IMR-90 (cell line): ENCODE data around the gene RTCA. TPM values are rescaled to one million over a fixed set of nuclear protein-coding genes. Genes with fewer than 3 reads are reported as not detected.

Source experiments
- ATAC-seq: fragments of 200-7000 bp; cut with Tn5 transposase; 2 replicates; pipeline ENCODE4 v1.9.1; 2020; ENCODE audit warnings: low read depth, mild to moderate bottlenecking, moderate library complexity
- BruUV-seq: library from RNA; stranded (reverse); fragments of 400-500 nt; replicated peaks from 2 replicates; lab custom pipeline; 2021; lab: Mats Ljungman, UMichigan
- CTCF ChIA-PET: fragments of 300-600 bp; formaldehyde crosslinking; extraction: SDS; loops from one replicate; lab custom pipeline; 2021; ENCODE audit warnings: antibody characterized with exemption; lab: Yijun Ruan, JAX
- POLR2A ChIA-PET: fragments of 300-600 bp; sonication (Branson Sonifier 250); formaldehyde crosslinking; loops from one replicate; lab custom pipeline; 2022; ENCODE audit warnings: antibody characterized with exemption; ENCODE audit not compliant: unreplicated experiment; lab: Charles Lee
- DNase-seq: peaks from one replicate; pipeline ENCODE4 v3.0.0; 2013
- H2AFZ ChIP-seq: replicated peaks from 2 replicates; pipeline ENCODE3; 2013; ENCODE audit warnings: low read length, mild to moderate bottlenecking; ENCODE audit not compliant: poor library complexity
- H2AK5ac ChIP-seq: 2 replicates; pipeline ENCODE4 v1.6.1; 2013; ENCODE audit warnings: low read depth, low read length, inconsistent platforms
- H2AK9ac ChIP-seq: replicated peaks from 2 replicates; pipeline ENCODE3; 2013; ENCODE audit warnings: mild to moderate bottlenecking, low read depth, low read length, moderate library complexity; ENCODE audit not compliant: poor library complexity
- H2BK120ac ChIP-seq: 2 replicates; pipeline ENCODE4 v1.6.1; 2013; ENCODE audit warnings: low read depth, low read length, inconsistent platforms
- H2BK15ac ChIP-seq: 3 replicates; pipeline ENCODE4 v1.6.1; 2013; ENCODE audit warnings: low read depth, low read length, inconsistent platforms
- H2BK20ac ChIP-seq: 2 replicates; pipeline ENCODE4 v1.6.1; 2013; ENCODE audit warnings: low read depth, mild to moderate bottlenecking, inconsistent platforms, low read length, moderate library complexity
- H2BK5ac ChIP-seq: 2 replicates; pipeline ENCODE4 v1.6.1; 2013; ENCODE audit warnings: mild to moderate bottlenecking, low read depth, low read length, inconsistent platforms; ENCODE audit not compliant: poor library complexity, severe bottlenecking
- H3K14ac ChIP-seq: replicated peaks from 2 replicates; pipeline ENCODE4 v1.6.1; 2013; ENCODE audit warnings: low read depth, low read length, inconsistent platforms
- H3K18ac ChIP-seq: 2 replicates; pipeline ENCODE4 v1.6.1; 2013; ENCODE audit warnings: low read depth, low read length, control low read depth
- H3K23ac ChIP-seq: 2 replicates; pipeline ENCODE4 v1.6.1; 2013; ENCODE audit warnings: low read depth, low read length, inconsistent platforms
- H3K27ac ChIP-seq: 2 replicates; pipeline ENCODE4 v1.5.1; 2013; ENCODE audit warnings: mild to moderate bottlenecking, control low read depth, low read length; ENCODE audit not compliant: insufficient read depth
- H3K27me3 ChIP-seq: 2 replicates; pipeline ENCODE4 v1.6.1; 2013; ENCODE audit warnings: low read length; ENCODE audit not compliant: control insufficient read depth, insufficient read depth
- H3K36me3 ChIP-seq: 2 replicates; pipeline ENCODE4 v1.6.1; 2013; ENCODE audit warnings: low read length, mixed read lengths; ENCODE audit not compliant: control insufficient read depth, insufficient read depth
- H3K4ac ChIP-seq: 2 replicates; pipeline ENCODE4 v1.6.1; 2013; ENCODE audit warnings: low read depth, low read length, inconsistent platforms
- H3K4me1 ChIP-seq: 2 replicates; pipeline ENCODE4 v1.6.1; 2013; ENCODE audit warnings: low read length, mixed read lengths; ENCODE audit not compliant: control insufficient read depth, insufficient read depth
- H3K4me2 ChIP-seq: 2 replicates; pipeline ENCODE4 v1.6.1; 2013; ENCODE audit warnings: low read depth, mild to moderate bottlenecking, control low read depth, low read length, moderate library complexity
- H3K4me3 ChIP-seq: 2 replicates; pipeline ENCODE4 v1.5.1; 2013; ENCODE audit warnings: low read depth, mild to moderate bottlenecking, control low read depth, low read length, moderate library complexity; ENCODE audit not compliant: insufficient read depth
- H3K56ac ChIP-seq: 2 replicates; pipeline ENCODE4 v1.6.1; 2013; ENCODE audit warnings: low read length, inconsistent platforms; ENCODE audit not compliant: insufficient read depth; ENCODE audit errors: extremely low read depth
- H3K79me1 ChIP-seq, 2 experiments: 2 replicates each; pipeline ENCODE4 v1.6.1; 2013; ENCODE audit warnings: low read length in 2 of 2, inconsistent platforms in 1 of 2, low read depth in 1 of 2
- H3K9ac ChIP-seq: 2 replicates; pipeline ENCODE4 v1.6.1; 2013; ENCODE audit warnings: low read depth, low read length, control low read depth
- H3K9me1 ChIP-seq: 2 replicates; pipeline ENCODE4 v1.6.1; 2013; ENCODE audit warnings: low read length, inconsistent platforms; ENCODE audit not compliant: insufficient read depth
- H3K9me3 ChIP-seq: 2 replicates; pipeline ENCODE4 v1.6.1; 2013; ENCODE audit warnings: low read length; ENCODE audit not compliant: control insufficient read depth, insufficient read depth
- H4K20me1 ChIP-seq: 2 replicates; pipeline ENCODE4 v1.6.1; 2013; ENCODE audit warnings: low read length, inconsistent platforms; ENCODE audit not compliant: insufficient read depth
- H4K5ac ChIP-seq: 2 replicates; pipeline ENCODE4 v1.6.1; 2013; ENCODE audit warnings: mild to moderate bottlenecking, low read depth, low read length, control low read depth
- H4K8ac ChIP-seq, 2 experiments: 2 replicates each; pipeline ENCODE4 v1.6.1; 2013; ENCODE audit warnings: low read depth in 2 of 2, low read length in 2 of 2, control low read depth in 1 of 2, inconsistent platforms in 1 of 2
- H4K91ac ChIP-seq: 2 replicates; pipeline ENCODE4 v1.6.1; 2013; ENCODE audit warnings: low read depth, low read length, inconsistent platforms; ENCODE audit not compliant: insufficient read depth
- CEBPB ChIP-seq: IDR thresholded peaks from 2 replicates; pipeline ENCODE4 v1.6.1; 2012; ENCODE audit warnings: low read depth, low read length, improper control_type of control experiment
- CHD1 ChIP-seq: IDR thresholded peaks from 2 replicates; pipeline ENCODE4 v1.6.1; 2012; ENCODE audit warnings: low read depth, low read length, improper control_type of control experiment
- FOS ChIP-seq: fragments of 150-350 bp; IDR thresholded peaks from 2 replicates; pipeline ENCODE4 v1.6.1; 2016; ENCODE audit warnings: low read depth, low read length
- POLR2A ChIP-seq: IDR thresholded peaks from 2 replicates; pipeline ENCODE4 v1.6.1; 2012; ENCODE audit warnings: mild to moderate bottlenecking, low read depth, low read length
- SMC3 ChIP-seq: fragments of 150-350 bp; IDR thresholded peaks from 2 replicates; pipeline ENCODE4 v1.6.1; 2016; ENCODE audit warnings: low read depth, mild to moderate bottlenecking, antibody characterized with exemption, low read length, moderate library complexity
- WGBS, 2 experiments: methylation state at CpG; one replicate each; pipeline versions ENCODE4 v1.1.5 to v1.1.7; 2013; ENCODE audit warnings: missing lambda C conversion rate in 2 of 2; ENCODE audit not compliant: insufficient read length in 1 of 2; ENCODE audit errors: extremely low coverage in 2 of 2; 5-methylcytosine and 5-hydroxymethylcytosine counted together
- dilution Hi-C: fragments of 300-500 bp; cut with HindIII; formaldehyde crosslinking; loops from one replicate; pipeline ENCODE4 v1.14.3; 2018; ENCODE audit warnings: low sequenced_read_pairs; ENCODE audit not compliant: unreplicated experiment
- in situ Hi-C: fragments of 300-500 bp; cut with MboI; formaldehyde crosslinking; loops from 3 replicates; pipeline ENCODE4 v1.14.3; 2019; ENCODE audit warnings: low sequenced_read_pairs, inconsistent platforms, mixed read lengths
- intact Hi-C: fragments of 100-400 bp; cut with micrococcal nuclease; formaldehyde crosslinking; loops from 2 replicates; pipeline ENCODE4 v1.10.0; 2022
- polyA plus RNA-seq, 3 experiments: library from polyadenylated mRNA; depleted of rRNA; stranded (reverse); fragments of >200 nt; gene quantifications; 2 replicates each; pipeline ENCODE4 v1.2.3, GENCODE V29; 2012; ENCODE audit warnings: low replicate concordance in 1 of 3
- total RNA-seq: library from RNA; depleted of rRNA; stranded (reverse); fragments of >200 nt; gene quantifications from 2 replicates; pipeline ENCODE4 v1.2.3, GENCODE V29; 2012
- TF ChIP-seq, protein P1 (sequence below): conservative IDR thresholded peaks from 2 replicates; pipeline ENCODE4 v1.5.1; 2012; ENCODE audit warnings: mild to moderate bottlenecking, low read depth, low read length, improper control_type of control experiment

Gene RTCA
- total and polyA plus RNA-seq, 2 of the 4 experiments (the other 2 are of a cell fraction), result 26.9 to 29.6 TPM

- dilution Hi-C loops, result no loop called here
- H2BK120ac ChIP-seq, result no peak overlapping the region
- no peak overlapping the region for H3K56ac ChIP-seq
- H2AK5ac ChIP-seq, result no peak overlapping the region
- DNase-seq, result no peak
- no peak overlapping the region for H4K5ac ChIP-seq
- no peaks in the 10 kb centered on the region for H3K4me1 ChIP-seq
- H3K9ac ChIP-seq, result no peak overlapping the region
- no peak overlapping the region for H2AK9ac ChIP-seq
- TF ChIP-seq POLR2A (no peak), FOS (no peak), CHD1 (no peak), CEBPB (no peak), SMC3 (no peak)
- TF ChIP-seq, protein P1, sequence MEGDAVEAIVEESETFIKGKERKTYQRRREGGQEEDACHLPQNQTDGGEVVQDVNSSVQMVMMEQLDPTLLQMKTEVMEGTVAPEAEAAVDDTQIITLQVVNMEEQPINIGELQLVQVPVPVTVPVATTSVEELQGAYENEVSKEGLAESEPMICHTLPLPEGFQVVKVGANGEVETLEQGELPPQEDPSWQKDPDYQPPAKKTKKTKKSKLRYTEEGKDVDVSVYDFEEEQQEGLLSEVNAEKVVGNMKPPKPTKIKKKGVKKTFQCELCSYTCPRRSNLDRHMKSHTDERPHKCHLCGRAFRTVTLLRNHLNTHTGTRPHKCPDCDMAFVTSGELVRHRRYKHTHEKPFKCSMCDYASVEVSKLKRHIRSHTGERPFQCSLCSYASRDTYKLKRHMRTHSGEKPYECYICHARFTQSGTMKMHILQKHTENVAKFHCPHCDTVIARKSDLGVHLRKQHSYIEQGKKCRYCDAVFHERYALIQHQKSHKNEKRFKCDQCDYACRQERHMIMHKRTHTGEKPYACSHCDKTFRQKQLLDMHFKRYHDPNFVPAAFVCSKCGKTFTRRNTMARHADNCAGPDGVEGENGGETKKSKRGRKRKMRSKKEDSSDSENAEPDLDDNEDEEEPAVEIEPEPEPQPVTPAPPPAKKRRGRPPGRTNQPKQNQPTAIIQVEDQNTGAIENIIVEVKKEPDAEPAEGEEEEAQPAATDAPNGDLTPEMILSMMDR, result no peak
- POLR2A ChIA-PET, result no interaction called here
- no peak overlapping the region for H4K8ac ChIP-seq
- WGBS, 2 experiments, result no CpG with 5 or more reads among the region's 3 CpGs
- CTCF ChIA-PET, result no interaction called here
- BruUV-seq, result no TSS peak
- H3K4ac ChIP-seq, result no peak overlapping the region
- no peaks in the 10 kb centered on the region for H3K9me1 ChIP-seq
- H3K4me3 ChIP-seq, result no peak overlapping the region
- intact Hi-C loops, result loop anchor here (10.0 kb wide), 1 partner anchor 55 kb away; no protein-coding TSS in a partner anchor
- peaks cover 28% of the 10 kb centered on the region for H3K36me3 ChIP-seq
- no peak overlapping the region for H3K14ac ChIP-seq
- H3K18ac ChIP-seq, result no peak overlapping the region
- peaks cover 11 to 13% of the 10 kb centered on the region in 2 experiments for H3K79me1 ChIP-seq
- H2AFZ ChIP-seq, result no peak overlapping the region
- no peak overlapping the region for H2BK20ac ChIP-seq
- in situ Hi-C loops, result no loop called here
- no peak overlapping the region for H3K4me2 ChIP-seq
- H4K20me1 ChIP-seq, result no peaks in the 10 kb centered on the region
- no peak overlapping the region for H2BK5ac ChIP-seq
- H3K27me3 ChIP-seq, result no peaks in the 10 kb centered on the region
- H3K27ac ChIP-seq, result no peak overlapping the region
- no peak overlapping the region for H3K23ac ChIP-seq
- no peak overlapping the region for H4K91ac ChIP-seq
- no peak for ATAC-seq
- no peak overlapping the region for H2BK15ac ChIP-seq
- H3K9me3 ChIP-seq, result no peaks in the 10 kb centered on the region
Observed at GRCh38 chr1:100279358-100279923, 13.4 kb downstream of the RTCA start.
